SH-SY5Y (cell line): ENCODE measurements around the gene RHOXF1.

Experiments
- GATA2 ChIP-seq: IDR thresholded peaks from 2 replicates; pipeline ENCODE4 v1.6.1; 2011; ENCODE audit warnings: mild to moderate bottlenecking, low read depth, low read length
- GATA3 ChIP-seq: IDR thresholded peaks from 2 replicates; pipeline ENCODE4 v1.6.1; 2011; ENCODE audit warnings: low read depth, mild to moderate bottlenecking, low read length, moderate library complexity

GRCh38 chrX:120145295-120145925, 29.7 kb upstream of the RHOXF1 start:
- TF ChIP-seq GATA2, result no peak
- TF ChIP-seq GATA3, result no peak
